GM12872 (cell line): Measurements from ENCODE around the gene NANOS1.

ENCODE experiments used
- TF ChIP-seq, protein P1 (sequence below): IDR thresholded peaks from 3 replicates; pipeline ENCODE4 v1.5.1; 2011; ENCODE audit warnings: low read depth, mild to moderate bottlenecking, low read length, moderate library complexity; ENCODE audit not compliant: insufficient read depth

NANOS1 gene

DNA sequence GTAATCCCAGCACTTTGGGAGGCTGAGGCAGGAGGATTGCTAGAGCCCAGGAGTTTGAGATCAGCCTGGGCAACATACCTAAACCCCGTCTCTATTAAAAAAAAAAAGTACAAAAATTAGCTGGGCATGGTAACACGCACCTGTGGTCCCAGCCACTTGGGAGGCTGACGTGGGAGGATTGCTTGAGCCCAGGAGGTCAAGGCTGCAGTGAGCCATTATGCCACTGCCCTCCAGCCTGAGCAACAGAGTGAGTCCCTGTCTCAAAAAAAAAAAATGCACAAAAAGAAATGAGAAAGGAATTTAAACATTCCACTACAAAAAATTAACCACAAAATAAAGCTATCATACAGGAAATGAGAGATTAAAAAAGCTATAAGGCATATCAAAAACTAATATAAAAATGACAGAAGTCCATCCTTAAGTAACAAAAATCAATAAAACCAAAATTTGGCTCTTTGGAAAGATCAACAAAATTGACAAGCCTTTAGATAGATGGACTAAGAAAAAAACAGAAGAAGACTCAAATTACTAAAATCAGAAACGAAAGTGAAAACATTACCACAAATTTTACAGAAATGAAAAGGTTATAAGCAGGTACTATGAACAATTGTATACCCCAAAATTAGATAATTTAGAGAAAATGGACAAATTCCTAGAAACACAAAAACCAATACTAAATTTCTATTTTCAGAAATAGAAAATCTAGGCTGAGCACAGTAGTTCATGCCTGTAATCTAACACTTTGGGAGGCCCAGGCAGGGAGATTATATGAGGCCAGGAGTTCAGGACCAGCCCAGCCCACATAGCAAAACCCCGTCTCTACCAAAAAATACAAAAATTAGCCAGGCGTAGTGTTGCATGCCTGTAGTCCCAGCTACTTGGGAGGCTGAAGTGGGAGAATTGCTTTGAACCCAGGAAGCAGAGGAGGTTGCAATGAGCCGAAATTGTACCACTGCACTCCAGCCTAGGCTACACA lies 42.4 kb upstream of the NANOS1 start:
- TF ChIP-seq, protein P1, sequence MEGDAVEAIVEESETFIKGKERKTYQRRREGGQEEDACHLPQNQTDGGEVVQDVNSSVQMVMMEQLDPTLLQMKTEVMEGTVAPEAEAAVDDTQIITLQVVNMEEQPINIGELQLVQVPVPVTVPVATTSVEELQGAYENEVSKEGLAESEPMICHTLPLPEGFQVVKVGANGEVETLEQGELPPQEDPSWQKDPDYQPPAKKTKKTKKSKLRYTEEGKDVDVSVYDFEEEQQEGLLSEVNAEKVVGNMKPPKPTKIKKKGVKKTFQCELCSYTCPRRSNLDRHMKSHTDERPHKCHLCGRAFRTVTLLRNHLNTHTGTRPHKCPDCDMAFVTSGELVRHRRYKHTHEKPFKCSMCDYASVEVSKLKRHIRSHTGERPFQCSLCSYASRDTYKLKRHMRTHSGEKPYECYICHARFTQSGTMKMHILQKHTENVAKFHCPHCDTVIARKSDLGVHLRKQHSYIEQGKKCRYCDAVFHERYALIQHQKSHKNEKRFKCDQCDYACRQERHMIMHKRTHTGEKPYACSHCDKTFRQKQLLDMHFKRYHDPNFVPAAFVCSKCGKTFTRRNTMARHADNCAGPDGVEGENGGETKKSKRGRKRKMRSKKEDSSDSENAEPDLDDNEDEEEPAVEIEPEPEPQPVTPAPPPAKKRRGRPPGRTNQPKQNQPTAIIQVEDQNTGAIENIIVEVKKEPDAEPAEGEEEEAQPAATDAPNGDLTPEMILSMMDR: no peak

DNA sequence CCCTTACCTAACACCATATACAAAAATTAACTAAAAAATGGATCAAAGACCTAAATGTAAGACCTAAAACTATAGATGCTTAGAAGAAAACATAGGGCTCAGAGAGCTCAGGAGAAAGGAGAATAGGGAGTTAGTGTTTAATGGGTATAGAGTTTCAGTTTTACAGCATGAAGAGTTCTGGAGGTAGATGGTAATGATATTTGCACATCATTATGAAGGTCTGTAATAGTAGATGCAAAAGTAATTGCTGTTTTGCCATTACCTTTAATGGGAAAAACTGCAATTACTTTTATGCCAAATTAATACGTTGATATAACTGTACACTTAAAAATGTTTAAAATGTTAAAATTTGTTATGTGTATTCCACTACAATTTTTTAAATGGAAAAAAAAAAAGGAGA lies 39.2 kb upstream of the NANOS1 start:
- TF ChIP-seq, protein P1: no peak

DNA sequence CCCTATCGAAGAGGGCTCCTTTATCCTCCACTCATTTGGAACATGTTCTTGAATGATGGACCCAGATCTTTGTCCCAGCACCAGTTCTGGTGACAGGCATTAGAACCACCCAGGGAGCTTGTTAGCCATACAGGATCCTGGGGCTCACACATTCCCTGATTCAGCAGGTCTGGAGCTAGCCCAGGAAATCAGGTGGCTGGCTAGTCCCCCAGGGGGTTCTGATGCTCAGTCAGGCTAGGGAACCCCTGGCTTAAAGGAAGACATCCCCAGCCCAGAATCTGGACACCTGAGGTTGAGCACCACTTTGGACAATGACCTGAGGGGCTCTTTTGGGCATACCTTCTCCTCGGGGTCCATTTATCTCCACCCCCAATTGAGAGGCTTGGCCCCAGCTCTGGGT lies 37.0 kb upstream of the NANOS1 start:
- TF ChIP-seq, protein P1: no peak

DNA sequence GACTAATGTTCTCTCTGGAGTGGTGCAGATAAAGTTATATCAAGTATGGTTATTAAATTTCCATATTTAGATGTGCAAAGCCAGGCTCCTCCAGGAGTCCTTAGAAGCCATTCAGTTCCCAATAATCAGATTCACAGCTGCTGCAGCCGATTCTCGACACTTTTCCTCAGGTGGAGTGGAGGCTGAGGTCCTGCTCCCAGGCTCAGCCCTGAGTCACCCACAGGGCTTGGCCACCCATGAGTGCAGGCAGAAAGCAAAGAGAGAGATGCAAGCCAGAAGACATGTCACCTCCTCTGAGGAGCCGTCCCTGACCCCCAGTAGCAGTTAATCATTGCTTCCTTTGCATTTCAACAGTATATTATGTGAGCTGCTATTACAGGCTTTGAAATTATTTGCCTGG lies 36.3 kb upstream of the NANOS1 start:
- TF ChIP-seq, protein P1: no peak

DNA sequence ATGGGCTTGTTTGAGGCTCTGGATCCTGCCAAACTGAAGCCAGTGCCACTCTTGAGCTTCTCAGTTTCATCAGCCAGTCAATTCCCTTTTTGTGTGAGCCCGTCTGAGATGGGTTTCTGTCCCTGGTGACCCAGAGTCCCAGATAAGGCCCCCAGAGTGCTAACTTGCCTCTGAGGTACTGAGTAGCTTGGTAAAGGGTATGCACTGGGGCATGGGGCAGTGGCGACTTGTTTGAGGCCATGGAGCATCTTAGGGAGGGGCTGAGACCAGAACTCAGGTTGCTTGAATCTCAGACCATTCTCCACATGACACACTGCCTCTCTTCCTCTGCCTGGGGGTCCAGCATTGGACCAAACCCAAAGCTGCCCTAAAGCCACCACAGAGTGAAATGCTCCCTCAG lies 35.2 kb upstream of the NANOS1 start:
- TF ChIP-seq, protein P1: no peak

DNA sequence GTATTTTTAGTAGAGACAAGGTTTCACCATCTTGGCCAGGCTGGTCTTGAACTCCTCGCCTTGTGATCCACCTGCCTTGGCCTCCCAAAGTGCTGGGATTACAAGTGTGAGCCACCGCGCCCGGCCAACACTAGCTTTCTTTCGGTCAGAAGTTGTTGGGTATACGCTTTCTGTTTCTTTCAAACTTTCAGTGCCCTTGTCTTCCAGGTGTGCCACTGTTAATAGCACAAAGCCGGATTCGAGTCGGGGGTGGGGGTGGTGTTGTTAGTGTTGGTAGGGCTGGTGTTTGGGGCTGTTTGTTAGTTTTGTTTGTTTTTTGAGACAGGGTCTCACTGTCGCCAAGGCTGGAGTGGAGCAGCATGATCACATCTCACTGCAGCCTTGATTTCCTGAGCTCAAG lies 33.8 kb upstream of the NANOS1 start:
- TF ChIP-seq, protein P1: no peak

DNA sequence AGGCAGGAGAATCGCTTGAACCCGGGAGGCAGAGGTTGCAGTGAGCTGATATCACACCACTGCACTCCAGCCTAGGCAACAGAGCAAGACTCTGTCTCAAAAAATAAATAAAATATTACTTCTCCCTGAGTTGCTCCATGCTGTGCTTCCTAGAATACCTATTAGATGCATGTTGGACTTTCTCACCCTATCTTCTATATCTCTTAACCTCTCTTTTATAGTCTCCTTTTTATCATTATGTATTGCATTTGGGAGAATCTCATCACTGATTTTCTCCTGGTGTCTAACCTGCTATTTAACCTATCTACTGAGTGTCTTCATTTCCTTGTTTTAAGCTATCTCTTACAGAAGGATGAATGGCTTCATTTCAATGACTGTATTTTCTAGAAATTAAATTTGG lies 32.1 kb upstream of the NANOS1 start:
- TF ChIP-seq, protein P1: no peak
